Panc1 (cell line): ENCODE measurements around the gene RAX2. TPM values are rescaled to one million over a fixed set of nuclear protein-coding genes. Genes with fewer than 3 reads are reported as not detected.
A peak's percentile ranks its signal among the peaks of the same experiment; 100 is the strongest.

Experiments
- ATAC-seq: fragments of 200-7000 bp; cut with Tn5 transposase; 2 replicates; pipeline ENCODE4 v1.9.1; 2020; ENCODE audit warnings: mild to moderate bottlenecking, moderate library complexity
- BruUV-seq: library from RNA; stranded (reverse); fragments of 400-500 nt; replicated peaks from 2 replicates; lab custom pipeline; 2021; lab: Mats Ljungman, UMichigan
- CTCF ChIA-PET: fragments of 300-600 bp; sonication (Branson Sonifier 250); formaldehyde crosslinking; loops from one replicate; lab custom pipeline; 2022; ENCODE audit warnings: antibody characterized with exemption; lab: Charles Lee
- POLR2A ChIA-PET: fragments of 300-600 bp; sonication (Branson Sonifier 250); formaldehyde crosslinking; loops from one replicate; lab custom pipeline; 2022; ENCODE audit warnings: antibody characterized with exemption; lab: Charles Lee
- DNase-seq: peaks from one replicate; pipeline ENCODE4 v3.0.0-alpha.2; 2010; ENCODE audit warnings: low read depth, low spot score
- H3K27ac ChIP-seq: 2 replicates; pipeline ENCODE4 v1.5.1; 2011; ENCODE audit warnings: mild to moderate bottlenecking, low read length, inconsistent platforms
- H3K27me3 ChIP-seq: fragments of 200-500 bp; sonication (Bioruptor generic); 2 replicates; pipeline ENCODE4 v1.6.0; 2014; ENCODE audit warnings: low read length, inconsistent platforms; ENCODE audit not compliant: control insufficient read depth, insufficient read depth
- H3K36me3 ChIP-seq: fragments of 200-500 bp; sonication (Bioruptor generic); 2 replicates; pipeline ENCODE4 v1.5.1; 2014; ENCODE audit warnings: inconsistent platforms, mild to moderate bottlenecking, low read length, moderate library complexity; ENCODE audit not compliant: control insufficient read depth, insufficient read depth
- H3K4me1 ChIP-seq: 2 replicates; pipeline ENCODE4 v1.5.1; 2011; ENCODE audit warnings: inconsistent platforms, mild to moderate bottlenecking, low read length, moderate library complexity; ENCODE audit not compliant: control insufficient read depth, insufficient read depth
- H3K4me3 ChIP-seq, 2 experiments: 2 replicates each; pipeline ENCODE4 v1.5.1; 2011 to 2012; ENCODE audit warnings: low read depth in 2 of 2, low read length in 2 of 2, mild to moderate bottlenecking in 2 of 2, inconsistent platforms in 1 of 2, moderate library complexity in 1 of 2
- H3K9me3 ChIP-seq: fragments of 200-500 bp; sonication (Bioruptor generic); 2 replicates; pipeline ENCODE4 v1.5.1; 2014; ENCODE audit warnings: low read depth, mild to moderate bottlenecking, inconsistent platforms, low read length, moderate library complexity; ENCODE audit not compliant: control insufficient read depth, insufficient read depth
- POLR2AphosphoS5 ChIP-seq: IDR thresholded peaks from 2 replicates; pipeline ENCODE4 v1.6.1; 2012; ENCODE audit warnings: mild to moderate bottlenecking, low read depth, low read length, moderate library complexity
- REST ChIP-seq, 2 experiments: IDR thresholded peaks; 2 replicates each; pipeline ENCODE4 v1.6.1; 2011 to 2012; ENCODE audit warnings: low read depth in 2 of 2, control low read depth in 1 of 2, low read length in 1 of 2, mild to moderate bottlenecking in 1 of 2, moderate library complexity in 1 of 2; ENCODE audit not compliant: insufficient read depth in 1 of 2
- SIN3A ChIP-seq: IDR thresholded peaks from 2 replicates; pipeline ENCODE4 v1.6.1; 2012; ENCODE audit warnings: low read depth, mild to moderate bottlenecking, low read length, moderate library complexity, borderline replicate concordance; ENCODE audit not compliant: insufficient read depth
- TCF7L2 ChIP-seq: IDR thresholded peaks from 2 replicates; pipeline ENCODE4 v1.6.1; 2011; ENCODE audit warnings: mild to moderate bottlenecking, low read depth, low read length, inconsistent platforms
- in situ Hi-C: cut with HindIII; loops from 2 replicates; pipeline ENCODE4 v1.10.0; 2016; ENCODE audit warnings: low sequenced_read_pairs, low pct_unique_long_range_greater_than_20kb
- intact Hi-C: fragments of 100-400 bp; cut with micrococcal nuclease; formaldehyde crosslinking; loops from one replicate; pipeline ENCODE4 v1.10.0; 2022; ENCODE audit not compliant: unreplicated experiment
- total RNA-seq: library from RNA; stranded (reverse); gene quantifications from one replicate; pipeline ENCODE4 v1.2.1, GENCODE V29; 2021; ENCODE audit not compliant: unreplicated experiment
- TF ChIP-seq, protein P1 (sequence below): fragments of 450-650 bp; IDR thresholded peaks from 2 replicates; pipeline ENCODE4 v1.5.1; 2017; ENCODE audit warnings: mild to moderate bottlenecking

The RAX2 gene
- total RNA-seq, 1 experiment from 2014 or later, result not detected

DNA sequence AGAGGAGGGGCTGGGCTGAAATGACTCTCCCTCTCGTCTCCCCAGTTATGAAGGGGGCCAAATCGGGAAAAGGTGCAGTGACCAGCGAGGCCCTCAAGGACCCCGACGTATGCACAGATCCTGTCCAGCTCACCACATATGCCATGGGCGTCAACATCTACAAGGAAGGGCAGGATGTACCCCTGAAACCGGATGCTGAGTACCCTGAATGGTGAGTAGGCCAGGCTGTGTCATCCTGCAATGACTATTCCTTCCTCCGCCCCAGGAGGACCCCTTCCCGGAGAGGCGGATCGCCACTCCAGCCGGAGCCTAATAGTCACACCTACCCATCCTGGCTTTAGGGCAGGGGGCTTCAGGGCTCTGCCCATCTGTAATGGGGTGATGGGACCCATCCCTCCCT lies 6.9 kb downstream of the RAX2 start:
- H3K36me3 ChIP-seq, result peaks cover 4% of the 10 kb centered on the region; the same call in 1 of the 2 replicates
- CTCF ChIA-PET, result no interaction called here
- no peak overlapping the region for H3K4me3 ChIP-seq
- intact Hi-C loops (no loop called here), in situ Hi-C loops (no loop called here)
- peaks cover 9% of the 10 kb centered on the region for H3K4me1 ChIP-seq
- no peak overlapping the region for H3K27ac ChIP-seq
- no peaks in the 10 kb centered on the region for H3K27me3 ChIP-seq
- no peak for ATAC-seq
- BruUV-seq, result no TSS peak
- TF ChIP-seq POLR2AphosphoS5, result no peak
- TF ChIP-seq SIN3A, result no peak
- TF ChIP-seq, protein P1, sequence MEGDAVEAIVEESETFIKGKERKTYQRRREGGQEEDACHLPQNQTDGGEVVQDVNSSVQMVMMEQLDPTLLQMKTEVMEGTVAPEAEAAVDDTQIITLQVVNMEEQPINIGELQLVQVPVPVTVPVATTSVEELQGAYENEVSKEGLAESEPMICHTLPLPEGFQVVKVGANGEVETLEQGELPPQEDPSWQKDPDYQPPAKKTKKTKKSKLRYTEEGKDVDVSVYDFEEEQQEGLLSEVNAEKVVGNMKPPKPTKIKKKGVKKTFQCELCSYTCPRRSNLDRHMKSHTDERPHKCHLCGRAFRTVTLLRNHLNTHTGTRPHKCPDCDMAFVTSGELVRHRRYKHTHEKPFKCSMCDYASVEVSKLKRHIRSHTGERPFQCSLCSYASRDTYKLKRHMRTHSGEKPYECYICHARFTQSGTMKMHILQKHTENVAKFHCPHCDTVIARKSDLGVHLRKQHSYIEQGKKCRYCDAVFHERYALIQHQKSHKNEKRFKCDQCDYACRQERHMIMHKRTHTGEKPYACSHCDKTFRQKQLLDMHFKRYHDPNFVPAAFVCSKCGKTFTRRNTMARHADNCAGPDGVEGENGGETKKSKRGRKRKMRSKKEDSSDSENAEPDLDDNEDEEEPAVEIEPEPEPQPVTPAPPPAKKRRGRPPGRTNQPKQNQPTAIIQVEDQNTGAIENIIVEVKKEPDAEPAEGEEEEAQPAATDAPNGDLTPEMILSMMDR, result no peak
- no peak for TF ChIP-seq TCF7L2
- TF ChIP-seq REST (IDR thresholded peaks at IDR 0.05; ENCODE audit: insufficient read depth in 1 of 2, low read depth in 2 of 2, low read length in 1 of 2), result no peak
- no peak for DNase-seq
- no peaks in the 10 kb centered on the region for H3K9me3 ChIP-seq
- POLR2A ChIA-PET, result no interaction called here

- CTCF ChIA-PET, result interaction anchor here (0.5 to 0.6 kb wide), 4 partner anchors 24 to 289 kb away, joined by 3 to 6 read pairs (median 4); no protein-coding TSS in a partner anchor
- Histone ChIP-seq H3K4me3 (peak within 1 kb of the TSS; percentile 97 to 98), H3K27ac (peak within 1 kb of the TSS; percentile 93), H3K27me3 (no peaks in the 10 kb centered on the region), H3K9me3 (no peaks in the 10 kb centered on the region), H3K4me1 (peaks cover 9% of the 10 kb centered on the region), H3K36me3 (peaks cover 4% of the 10 kb centered on the region; the same call in 1 of the 2 replicates)
- TF ChIP-seq POLR2AphosphoS5, result peak; percentile 86
- TF ChIP-seq, protein P1, result no peak
- TF ChIP-seq SIN3A, result 0 out of 2 replicates have a peak, but pooled peaks have one; percentile 57
- TF ChIP-seq TCF7L2, result peak; percentile 75; the same call in 1 of the 2 replicates
- no peak for TF ChIP-seq REST (IDR thresholded peaks at IDR 0.05; ENCODE audit: insufficient read depth in 1 of 2, low read depth in 2 of 2, low read length in 1 of 2)
- intact Hi-C loops, result no loop called here
- DNase-seq (peak; percentile 91), ATAC-seq (peak; percentile 95)
- in situ Hi-C loops, result no loop called here
- TSS peak; percentile 99 for BruUV-seq
- POLR2A ChIA-PET, result interaction anchor here (0.5 to 1.3 kb wide), 2 partner anchors 14 to 16 kb away, joined by 5 to 18 read pairs; no protein-coding TSS in a partner anchor
These were observed 9.2 kb downstream of the RAX2 start, which contains the start of gene MRPL54 for GRCh38 chr19:3762501-3763459. TSS of gene MRPL54 (plus strand) at chr19:3762682. CDS start at chr19:3762701, 19 bp downstream.
